Heart left ventricle (tissue), 13 donors: ENCODE results near the gene OR2H2.

Experiments
- CTCF ChIP-seq, 12 donors: fragments of 200-600 bp; sonication (generic) in 4 of 12; IDR thresholded peaks; one replicate each; pipeline versions ENCODE4 v1.5.0 to v1.8.0; 2018 to 2022; ENCODE audit warnings: antibody characterized with exemption in 12 of 12, mild to moderate bottlenecking in 5 of 12
- POLR2A ChIP-seq, 2 donors: fragments of 450-650 bp; IDR thresholded peaks; one replicate each; pipeline ENCODE4 v1.6.1; 2017; ENCODE audit warnings: antibody characterized with exemption in 2 of 2, mild to moderate bottlenecking in 2 of 2, moderate library complexity in 2 of 2
- donor health status: ischemic (EF 13 %, LVEDD 7.1; RV severe dilation, severe dysfunction).
- donor health status: DM: no; HTN: yes; CAD: no.
- donor health status: DM: no; HTN: no; CAD: no.
- donor health status: ischemic (EF 25% LVEDD 6.9; RV normal size, moderate dysfunction).
- donor health status: ischemic (EF 25% LVEDD 5.7; RV mildly dilated, moderate dysfunction).
- donor health status: ischemic (EF 35%, LVEDD 5.7; RV mildly dilated, moderate dysfunction).
- donor health status: nonischemic (EF 11% LVEDD 7.7; RV severe dilation, severe dysfunction).
- donor health status: DM: yes; HTN: yes; CAD: no.
- donor health status: PGD.
- donor health status: ischemic (EF 29% LVEDD 5.4; RV normal size, mild dysfunction).
- donor health status: nonischemic (EF 23%, LVEDD 6.1; RV moderate dilation, normal function).

DNA sequence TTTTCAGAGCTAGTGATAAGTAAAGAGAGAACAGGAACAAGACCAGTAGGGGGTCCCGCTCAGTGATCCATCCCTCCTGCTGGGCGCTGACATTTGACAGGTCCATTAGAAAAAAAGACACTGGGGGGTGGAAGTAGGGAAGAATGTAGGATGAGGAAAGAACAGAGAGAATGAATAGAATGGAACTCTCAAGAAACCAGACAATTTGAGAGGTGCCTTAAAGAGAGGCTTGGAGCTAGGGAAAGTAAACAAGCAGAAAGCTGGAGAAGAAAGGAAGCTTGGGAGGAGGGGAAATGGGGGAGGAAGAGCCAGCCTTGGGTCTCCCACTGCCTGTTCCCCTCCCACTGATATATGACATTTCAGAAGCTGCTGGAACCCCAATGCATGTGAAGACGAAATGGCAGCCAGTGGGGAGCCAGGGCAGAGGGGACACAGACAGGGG lies 39.6 kb downstream of the OR2H2 start:
- TF ChIP-seq POLR2A (IDR thresholded peaks at IDR 0.05): no peak
- no peak for TF ChIP-seq CTCF (IDR thresholded peaks at IDR 0.05)
